Neural cell (in vitro differentiated cells): ENCODE results near the gene BTN1A1. TPM values are rescaled to one million over a fixed set of nuclear protein-coding genes. Genes with fewer than 3 reads are reported as not detected.

Source experiments
- H2AFZ ChIP-seq: fragments of 200-600, 300-800 bp; sonication (generic), shearing (Covaris generic); 2 replicates; pipeline ENCODE4 v1.6.0; 2014; ENCODE audit warnings: low read depth, mild to moderate bottlenecking, antibody characterized with exemption, low read length, moderate library complexity
- H3F3A ChIP-seq: fragments of 200-600 bp; shearing (Covaris generic); 2 replicates; pipeline ENCODE4 v1.6.1; 2016; ENCODE audit warnings: mild to moderate bottlenecking, moderate library complexity, mixed read lengths, antibody characterized with exemption, low read length; ENCODE audit not compliant: insufficient read depth, poor library complexity, severe bottlenecking
- H3K27ac ChIP-seq: fragments of 200-600, 300-800 bp; sonication (generic), shearing (Covaris generic); 2 replicates; pipeline ENCODE4 v1.5.1; 2014; ENCODE audit warnings: mild to moderate bottlenecking, low read length, moderate library complexity
- H3K27me3 ChIP-seq: fragments of 300-800, 200-600 bp; sonication (generic), shearing (Covaris generic); 2 replicates; pipeline ENCODE4 v1.6.0; 2014; ENCODE audit warnings: mild to moderate bottlenecking, low read depth, low read length, moderate library complexity; ENCODE audit not compliant: insufficient read depth
- H3K36me3 ChIP-seq: fragments of 300-800, 200-600 bp; sonication (generic), shearing (Covaris generic); 2 replicates; pipeline ENCODE4 v1.5.1; 2014; ENCODE audit warnings: mild to moderate bottlenecking, antibody characterized with exemption, low read length, moderate library complexity; ENCODE audit not compliant: insufficient read depth
- H3K4me2 ChIP-seq: fragments of 300-800, 200-600 bp; sonication (generic), shearing (Covaris generic); 2 replicates; pipeline ENCODE4 v1.6.0; 2014; ENCODE audit warnings: mild to moderate bottlenecking, low read length
- H3K4me3 ChIP-seq: fragments of 300-800, 200-600 bp; sonication (generic), shearing (Covaris generic); 2 replicates; pipeline ENCODE4 v1.5.1; 2014; ENCODE audit warnings: mild to moderate bottlenecking, low read length, moderate library complexity
- H3K79me2 ChIP-seq: fragments of 200-600 bp; shearing (Covaris generic); replicated peaks from 2 replicates; pipeline ENCODE4 v1.6.0; 2014; ENCODE audit warnings: mild to moderate bottlenecking, low read length, moderate library complexity; ENCODE audit not compliant: insufficient read depth
- H3K9ac ChIP-seq: fragments of 300-800, 200-600 bp; sonication (generic), shearing (Covaris generic); 2 replicates; pipeline ENCODE4 v1.6.1; 2016; ENCODE audit warnings: mild to moderate bottlenecking, low read length, mixed read lengths
- H3K9me2 ChIP-seq: fragments of 200-600 bp; shearing (Covaris generic); 2 replicates; pipeline ENCODE4 v1.6.1; 2016; ENCODE audit warnings: mild to moderate bottlenecking, low read length, mixed read lengths; ENCODE audit not compliant: insufficient read depth
- H3K9me3 ChIP-seq: fragments of 200-600, 300-800 bp; sonication (generic), shearing (Covaris generic); 2 replicates; pipeline ENCODE4 v1.6.1; 2016; ENCODE audit warnings: mild to moderate bottlenecking, mixed run types, low read length, moderate library complexity, mixed read lengths
- H4K20me1 ChIP-seq: fragments of 200-600 bp; shearing (Covaris generic); 2 replicates; pipeline ENCODE4 v1.6.1; 2016; ENCODE audit warnings: mild to moderate bottlenecking, mixed run types; ENCODE audit not compliant: insufficient read depth
- EZH2 ChIP-seq: fragments of 200-600, 300-800 bp; shearing (Covaris generic), sonication (generic); IDR thresholded peaks from 2 replicates; pipeline ENCODE4 v1.6.1; 2014; ENCODE audit warnings: antibody characterized with exemption, low read length, borderline replicate concordance, mild to moderate bottlenecking; ENCODE audit not compliant: insufficient read depth, poor library complexity, severe bottlenecking
- MXI1 ChIP-seq: fragments of 450-650 bp; conservative IDR thresholded peaks from 2 replicates; pipeline ENCODE4 v1.6.1; 2014; ENCODE audit warnings: antibody characterized with exemption, mild to moderate bottlenecking; ENCODE audit not compliant: poor library complexity, severe bottlenecking
- POLR2AphosphoS5 ChIP-seq: IDR thresholded peaks from 2 replicates; pipeline ENCODE4 v1.6.1; 2012
- REST ChIP-seq: IDR thresholded peaks from 2 replicates; pipeline ENCODE4 v1.6.1; 2012; ENCODE audit warnings: borderline replicate concordance
- SMC3 ChIP-seq: fragments of 450-650 bp; conservative IDR thresholded peaks from 2 replicates; pipeline ENCODE4 v1.6.1; 2014; ENCODE audit warnings: antibody characterized with exemption, mild to moderate bottlenecking, moderate library complexity; ENCODE audit not compliant: poor library complexity
- polyA plus RNA-seq: library from polyadenylated mRNA; depleted of rRNA; stranded (reverse); fragments of >200 nt; gene quantifications from 2 replicates; pipeline ENCODE4 v1.2.3, GENCODE V29; 2014
- small RNA-seq, 3 experiments: library from RNA; depleted of rRNA; stranded (forward); fragments of <200 nt; gene quantifications; one replicate each; pipeline ENCODE3, GENCODE V24; 2012

Gene BTN1A1
- polyA plus RNA-seq, 1 donor from 2014 or later, result not detected

GRCh38 chr6:26556263-26557070, 56.4 kb downstream of the BTN1A1 start:
- peak overlapping the region; percentile 70 for H3K4me3 ChIP-seq
- no peak overlapping the region for H2AFZ ChIP-seq
- no peaks in the 10 kb centered on the region for H3K36me3 ChIP-seq
- no peak overlapping the region for H3K9ac ChIP-seq
- H3K27me3 ChIP-seq, result no peaks in the 10 kb centered on the region
- no peak overlapping the region for H3K4me2 ChIP-seq
- H3K9me3 ChIP-seq, result no peaks in the 10 kb centered on the region
- H3K27ac ChIP-seq, result no peak overlapping the region
- H3K79me2 ChIP-seq, result no peaks in the 10 kb centered on the region
- peaks cover 4% of the 10 kb centered on the region for H3F3A ChIP-seq
- H3K9me2 ChIP-seq, result no peaks in the 10 kb centered on the region
- H4K20me1 ChIP-seq, result no peaks in the 10 kb centered on the region
- TF ChIP-seq SMC3 (no peak), POLR2AphosphoS5 (no peak), REST (no peak), EZH2 (no peak), MXI1 (no peak)

Small RNAs within 50 kb of the gene (small RNA-seq; reads per million reads assigned to genes)
- 0 reads per million in 3 experiments for gene RNU6-502P

Other genes with a start within 250 kb of the BTN1A1 start
- 0.42 and 2.2 TPM in 2 replicates for gene BTN3A2, start 135.1 kb upstream of the BTN1A1 start, polyA plus RNA-seq
- 3.2 and 3.8 TPM in 2 replicates for gene BTN2A2, start 117.2 kb upstream of the BTN1A1 start, polyA plus RNA-seq
- 31.3 and 38.2 TPM in 2 replicates for gene BTN3A1, start 98.0 kb upstream of the BTN1A1 start, polyA plus RNA-seq
- not detected in 2 replicates for gene BTN3A3, start 59.8 kb upstream of the BTN1A1 start, polyA plus RNA-seq
- 33.8 and 35.3 TPM in 2 replicates for gene BTN2A1, start 42.3 kb upstream of the BTN1A1 start, polyA plus RNA-seq
- 125 and 138 TPM in 2 replicates for gene HMGN4, start 38.1 kb downstream of the BTN1A1 start, polyA plus RNA-seq
- gene ABT1, start 96.7 kb downstream of the BTN1A1 start, polyA plus RNA-seq, result 22.4 and 26.1 TPM in 2 replicates
- 29.4 and 31.7 TPM in 2 replicates for gene ZNF322, start 159.4 kb downstream of the BTN1A1 start, polyA plus RNA-seq